GM19240 (cell line): Measurements from ENCODE around the gene CYP27A1.

Experiments used
- DNase-seq: peaks from one replicate; pipeline ENCODE4 v3.0.0; 2011; ENCODE audit warnings: low spot score; ENCODE audit not compliant: insufficient read length

Gene CYP27A1

GRCh38 chr2:218810256-218810655 lies 28.3 kb downstream of the CYP27A1 start:
- DNase-seq = no peak

GRCh38 chr2:218811382-218811781 lies 29.4 kb downstream of the CYP27A1 start:
- no peak for DNase-seq

GRCh38 chr2:218812096-218812815 lies 30.3 kb downstream of the CYP27A1 start:
- DNase-seq = no peak

GRCh38 chr2:218812861-218813260 lies 30.9 kb downstream of the CYP27A1 start:
- no peak for DNase-seq

- DNase-seq = no peak
These were observed 32.0 kb downstream of the CYP27A1 start for GRCh38 chr2:218813771-218814460.

GRCh38 chr2:218814540-218815243 lies 32.7 kb downstream of the CYP27A1 start:
- no peak for DNase-seq

- DNase-seq = no peak
These were observed 33.3 kb downstream of the CYP27A1 start for GRCh38 chr2:218815244-218815637.

GRCh38 chr2:218815649-218816048 lies 33.7 kb downstream of the CYP27A1 start:
- no peak for DNase-seq

GRCh38 chr2:218816561-218817011 lies 34.6 kb downstream of the CYP27A1 start:
- DNase-seq = no peak

GRCh38 chr2:218819093-218819492 lies 37.1 kb downstream of the CYP27A1 start:
- DNase-seq = no peak

- DNase-seq = no peak
These were observed 38.9 kb downstream of the CYP27A1 start for GRCh38 chr2:218820746-218821369.

GRCh38 chr2:218821605-218822211 lies 39.8 kb downstream of the CYP27A1 start:
- DNase-seq = no peak

GRCh38 chr2:218822622-218823021 lies 40.7 kb downstream of the CYP27A1 start:
- DNase-seq = no peak

- no peak for DNase-seq
These were observed 41.4 kb downstream of the CYP27A1 start for GRCh38 chr2:218823196-218823855.

- DNase-seq = no peak
These were observed 42.1 kb downstream of the CYP27A1 start for GRCh38 chr2:218824004-218824403.

- DNase-seq = no peak
These were observed 44.8 kb downstream of the CYP27A1 start for GRCh38 chr2:218826791-218827190.

- DNase-seq = no peak
These were observed 45.9 kb downstream of the CYP27A1 start for GRCh38 chr2:218827701-218828476.

- DNase-seq = no peak
These were observed 46.5 kb downstream of the CYP27A1 start for GRCh38 chr2:218828477-218828778.

- no peak for DNase-seq
These were observed 48.0 kb downstream of the CYP27A1 start for GRCh38 chr2:218829868-218830451.
